CD4-positive, alpha-beta T cell treated with Interleukin-4 for 4 hours (primary cell): ENCODE measurements around the gene BUD23.
"Not testable (repeated sequence)": the region's sequence is repeated elsewhere in the genome, so short reads cannot be mapped to it uniquely, and the experiment has no call there.

Source experiments
- DNase-seq: peaks from one replicate; pipeline ENCODE4 v3.0.0-alpha.2; 2020

The BUD23 gene

GRCh38 chr7:73668103-73668885, 15.1 kb upstream of the BUD23 start:
- no peak for DNase-seq

- no peak for DNase-seq
Measured at GRCh38 chr7:73668886-73669230, 14.5 kb upstream of the BUD23 start.

- DNase-seq = no peak
Measured at GRCh38 chr7:73669288-73669701, 14.1 kb upstream of the BUD23 start.

GRCh38 chr7:73669858-73670385, 13.5 kb upstream of the BUD23 start:
- DNase-seq = no peak

GRCh38 chr7:73671322-73671661, 12.1 kb upstream of the BUD23 start:
- no peak for DNase-seq

DNA sequence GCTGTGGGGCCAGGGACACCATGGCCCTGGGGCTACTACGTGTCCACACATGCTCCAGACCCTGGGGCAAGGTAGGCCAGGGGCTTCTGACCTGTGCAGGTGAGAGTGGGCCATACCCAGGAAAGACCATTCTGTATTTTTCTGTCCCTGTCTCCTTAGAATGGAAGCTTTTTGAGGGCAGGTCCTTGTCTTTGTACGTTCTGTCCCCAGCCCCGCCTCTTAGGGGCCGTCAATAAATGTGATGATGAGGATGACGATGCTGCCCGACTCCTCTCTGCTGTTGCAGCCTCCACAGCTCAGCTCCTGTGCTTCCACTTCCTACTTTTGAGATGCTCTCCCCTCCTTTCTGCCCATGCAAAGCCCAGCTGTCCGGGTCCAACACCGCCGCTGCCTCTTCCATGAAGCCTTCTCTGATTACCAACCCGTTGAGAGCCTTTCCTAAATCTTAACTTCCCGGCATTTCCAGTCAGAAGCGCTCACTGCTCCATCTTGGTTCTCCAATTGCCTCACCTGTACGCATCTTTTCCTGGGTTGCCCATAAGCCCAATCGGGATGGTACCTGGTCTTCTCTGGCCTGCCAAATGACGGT, 11.4 kb upstream of the BUD23 start:
- DNase-seq = no peak

GRCh38 chr7:73674468-73675124, 8.8 kb upstream of the BUD23 start:
- DNase-seq = no peak

GRCh38 chr7:73676062-73676461, 7.3 kb upstream of the BUD23 start:
- DNase-seq = not testable (repeated sequence)

GRCh38 chr7:73678862-73679261, 4.5 kb upstream of the BUD23 start:
- no peak for DNase-seq

DNA sequence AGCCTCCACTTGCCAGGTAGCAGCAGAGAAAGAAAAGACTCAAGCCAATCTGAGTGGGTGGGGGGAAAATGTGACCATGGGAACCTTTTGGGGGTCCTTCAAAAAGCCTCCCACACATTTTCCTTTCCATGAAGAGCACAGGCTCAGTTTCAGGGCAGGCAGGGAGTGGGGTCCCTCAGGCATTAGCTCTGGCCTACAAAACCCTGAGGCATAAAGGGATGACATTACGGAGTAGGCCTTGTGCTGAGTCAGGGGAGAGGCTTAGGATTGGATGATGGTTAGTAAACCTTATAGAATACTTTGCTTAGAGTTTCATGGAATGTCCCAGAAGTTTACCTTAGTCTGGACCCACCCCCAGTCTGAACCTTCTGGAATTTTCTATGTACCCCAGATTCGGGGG, 3.7 kb upstream of the BUD23 start:
- DNase-seq = no peak

- DNase-seq = no peak
Measured at GRCh38 chr7:73680501-73680900, 2.9 kb upstream of the BUD23 start.

GRCh38 chr7:73681031-73681430, 2.4 kb upstream of the BUD23 start:
- DNase-seq = no peak

DNA sequence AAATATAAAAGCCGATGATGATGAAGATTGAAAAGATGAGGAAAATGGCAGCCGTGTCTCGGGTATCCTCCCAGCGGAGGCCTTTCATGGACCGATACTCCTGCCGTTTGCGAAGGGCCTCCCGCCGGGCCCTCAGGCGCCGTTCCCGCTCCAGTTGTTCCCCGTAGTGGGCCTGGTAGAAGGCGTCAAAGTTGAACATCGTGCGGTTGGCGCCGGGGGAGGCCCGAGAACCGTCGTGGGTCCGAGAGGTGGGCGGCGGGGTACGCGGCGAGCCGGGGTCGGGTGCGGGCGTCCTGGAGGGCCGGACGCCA, 697 bp upstream of the BUD23 start:
- DNase-seq = no peak

GRCh38 chr7:73683788-73684693, 644 bp downstream of the BUD23 start:
- no peak for DNase-seq

- DNase-seq = no peak
Measured at GRCh38 chr7:73685311-73685710, 1.9 kb downstream of the BUD23 start.

GRCh38 chr7:73688288-73688687, 4.9 kb downstream of the BUD23 start:
- no peak for DNase-seq

GRCh38 chr7:73690646-73691045, 7.2 kb downstream of the BUD23 start:
- no peak for DNase-seq

- no peak for DNase-seq
Measured at GRCh38 chr7:73696372-73696771, 13.0 kb downstream of the BUD23 start.

DNA sequence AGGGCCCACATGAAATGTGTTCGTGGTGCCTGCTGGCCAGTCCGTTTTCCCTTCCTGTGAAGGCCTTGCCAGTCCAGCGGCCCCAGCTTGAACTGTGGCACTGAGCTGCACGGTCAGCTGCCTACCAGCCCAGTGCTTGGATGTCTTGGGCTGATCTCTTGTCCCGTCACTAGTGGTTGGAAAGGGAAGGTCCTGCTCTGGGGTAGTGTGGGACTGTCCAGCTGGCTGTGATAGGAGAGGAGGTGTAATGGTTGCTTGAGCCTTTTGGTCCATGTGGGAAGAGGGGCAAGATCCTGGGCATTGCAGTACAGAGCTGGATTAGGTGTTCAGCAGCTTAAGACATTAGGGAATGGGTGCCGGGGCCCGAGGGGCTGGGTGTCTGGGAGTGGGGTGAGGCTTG, 15.0 kb downstream of the BUD23 start:
- DNase-seq = no peak

- no peak for DNase-seq
Measured at GRCh38 chr7:73699370-73700068, 16.1 kb downstream of the BUD23 start.

- DNase-seq = no peak
Measured at GRCh38 chr7:73700069-73700423, 16.6 kb downstream of the BUD23 start.

GRCh38 chr7:73700581-73701134, 17.3 kb downstream of the BUD23 start:
- DNase-seq = no peak
